ENCODE data around the gene ADAM10.

Gene ADAM10

DNA sequence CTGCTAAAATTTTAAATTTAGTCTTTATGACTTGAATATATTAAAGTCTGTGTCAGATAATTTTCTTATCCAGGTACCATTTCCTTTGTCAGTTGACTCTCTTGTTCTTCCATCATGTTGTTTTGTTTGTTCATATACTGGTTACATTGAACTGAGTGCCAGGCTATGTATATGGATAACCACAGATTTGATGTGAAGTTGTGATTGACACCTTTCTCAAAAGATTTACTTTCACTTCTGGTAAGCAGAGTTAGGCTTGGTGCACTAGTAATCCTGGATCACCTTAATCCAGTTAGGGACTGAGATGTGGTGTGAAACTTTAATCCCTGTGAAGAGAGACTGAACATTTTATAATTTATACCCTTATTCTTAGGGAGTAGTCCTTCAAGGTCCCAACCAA is 99.4 kb downstream of the ADAM10 start:
- H3K18ac ChIP-seq (ENCODE audit: low read length), result no peak overlapping the region
- H3K14ac ChIP-seq (ENCODE audit: low read length), result no peak overlapping the region
- no peak overlapping the region for H3K4me2 ChIP-seq (ENCODE audit: insufficient read depth, low read length, poor library complexity, severe bottlenecking)
- H3K9ac ChIP-seq (ENCODE audit: low read depth, low read length, poor library complexity), result no peak overlapping the region
- H4K91ac ChIP-seq (ENCODE audit: low read depth, low read length, poor library complexity), result no peak overlapping the region
- H3K4ac ChIP-seq (ENCODE audit: low read length), result no peak overlapping the region
- H2BK12ac ChIP-seq (ENCODE audit: low read length), result no peak overlapping the region
- H3K27ac ChIP-seq (replicated peaks; ENCODE audit: low read length), result no peak overlapping the region
- H3K23ac ChIP-seq (ENCODE audit: low read depth, low read length, poor library complexity), result no peak overlapping the region
- H2BK120ac ChIP-seq (ENCODE audit: low read depth, low read length), result no peak overlapping the region
- H3K4me3 ChIP-seq (ENCODE audit: low read length in 2 of 2), result no peak overlapping the region
- no peak overlapping the region for H2BK5ac ChIP-seq (ENCODE audit: low read length)
- H2AFZ ChIP-seq (ENCODE audit: low read length), result no peak overlapping the region
- no peak overlapping the region for H2BK15ac ChIP-seq (ENCODE audit: low read length)
- no peaks in the 10 kb centered on the region for H3K27me3 ChIP-seq (ENCODE audit: control insufficient read depth in 3 of 3, insufficient read depth in 3 of 3, low read depth in 1 of 3, low read length in 3 of 3)
- H4K8ac ChIP-seq (ENCODE audit: low read depth, low read length), result no peak overlapping the region
- DNase-seq (ENCODE audit: low spot score), result no peak
- H3K4me1 ChIP-seq (ENCODE audit: control insufficient read depth in 2 of 2, insufficient read depth in 1 of 2, low read depth in 1 of 2, low read length in 2 of 2), result no peaks in the 10 kb centered on the region
- H3K79me1 ChIP-seq (ENCODE audit: low read depth, low read length), result no peaks in the 10 kb centered on the region
- no peak overlapping the region for H2AK5ac ChIP-seq (ENCODE audit: low read depth, low read length)
- no peaks in the 10 kb centered on the region for H3K9me3 ChIP-seq (replicated peaks in 1 of 2; ENCODE audit: control insufficient read depth in 2 of 2, insufficient read depth in 1 of 2, low read depth in 1 of 2, low read length in 2 of 2)
- peaks cover 2 to 46% of the 10 kb centered on the region in 2 donors for H3K36me3 ChIP-seq (replicated peaks in 1 of 2; ENCODE audit: control insufficient read depth in 2 of 2, insufficient read depth in 2 of 2, low read length in 2 of 2)

DNA sequence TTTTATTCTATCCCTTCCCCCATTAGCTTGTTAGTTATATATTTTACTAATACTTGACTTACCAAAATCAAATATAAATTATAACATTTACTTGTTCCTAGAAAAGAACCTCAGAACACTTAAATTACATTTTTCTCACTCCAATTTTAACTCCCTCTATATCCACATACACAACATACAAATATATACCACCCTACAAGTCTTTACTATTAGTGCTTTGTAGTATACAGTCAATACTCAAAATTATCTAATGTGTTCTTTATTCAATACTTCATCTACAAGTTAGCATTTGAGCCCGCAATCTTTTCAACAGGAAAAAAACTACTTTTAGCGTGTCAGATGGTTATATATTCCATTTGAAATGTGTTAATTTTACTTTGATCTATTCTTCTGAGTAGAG is 100.3 kb downstream of the ADAM10 start:
- WGBS, 2 donors (ENCODE audit: extremely low coverage in 2 of 2, insufficient read length in 2 of 2, insufficient replicate concordance in 1 of 2), result no CpG with 5 or more reads among the region's 2 CpGs
- peaks cover 1 to 41% of the 10 kb centered on the region in 2 donors for H3K36me3 ChIP-seq (replicated peaks in 1 of 2; ENCODE audit: control insufficient read depth in 2 of 2, insufficient read depth in 2 of 2, low read length in 2 of 2)

DNA sequence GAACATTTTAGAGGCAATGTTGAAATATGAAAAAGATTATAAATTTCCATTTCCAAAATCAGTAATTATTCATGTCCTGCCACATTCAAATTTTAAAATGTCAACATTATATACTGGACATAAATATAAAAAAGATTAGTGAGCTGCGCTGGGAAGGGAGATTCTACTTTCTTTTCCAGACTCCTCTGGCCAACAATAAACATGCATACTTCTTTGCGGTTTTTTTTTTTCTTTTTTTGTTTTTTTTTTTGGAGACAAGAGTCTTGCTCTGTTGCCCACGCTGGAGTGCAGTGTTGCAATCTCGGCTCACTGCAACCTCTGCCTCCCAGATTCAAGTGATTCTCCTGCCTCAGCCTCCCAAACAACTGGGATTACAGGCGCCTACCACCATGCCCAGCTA is 105.5 kb downstream of the ADAM10 start:
- Histone ChIP-seq H4K8ac (ENCODE audit: low read depth, low read length) (no peak overlapping the region), H3K27ac (replicated peaks; ENCODE audit: low read length) (no peak overlapping the region), H2BK12ac (ENCODE audit: low read length) (no peak overlapping the region), H3K9ac (ENCODE audit: low read depth, low read length, poor library complexity) (no peak overlapping the region), H3K4me1 (ENCODE audit: control insufficient read depth in 2 of 2, insufficient read depth in 1 of 2, low read depth in 1 of 2, low read length in 2 of 2) (no peaks in the 10 kb centered on the region), H4K91ac (ENCODE audit: low read depth, low read length, poor library complexity) (no peak overlapping the region), H3K23ac (ENCODE audit: low read depth, low read length, poor library complexity) (no peak overlapping the region), H3K4me2 (ENCODE audit: insufficient read depth, low read length, poor library complexity, severe bottlenecking) (no peak overlapping the region), H3K4me3 (ENCODE audit: low read length in 2 of 2) (no peak overlapping the region), H2AFZ (ENCODE audit: low read length) (no peak overlapping the region), H3K14ac (ENCODE audit: low read length) (no peak overlapping the region), H2AK5ac (ENCODE audit: low read depth, low read length) (no peak overlapping the region), H3K18ac (ENCODE audit: low read length) (no peak overlapping the region), H2BK120ac (ENCODE audit: low read depth, low read length) (no peak overlapping the region), H2BK15ac (ENCODE audit: low read length) (no peak overlapping the region), H3K36me3 (replicated peaks in 1 of 2; ENCODE audit: control insufficient read depth in 2 of 2, insufficient read depth in 2 of 2, low read length in 2 of 2) (peaks cover 2 to 74% of the 10 kb centered on the region in 2 donors), H3K9me3 (replicated peaks in 1 of 2; ENCODE audit: control insufficient read depth in 2 of 2, insufficient read depth in 1 of 2, low read depth in 1 of 2, low read length in 2 of 2) (no peaks in the 10 kb centered on the region), H3K27me3 (ENCODE audit: control insufficient read depth in 3 of 3, insufficient read depth in 3 of 3, low read depth in 1 of 3, low read length in 3 of 3) (no peaks in the 10 kb centered on the region), H2BK5ac (ENCODE audit: low read length) (no peak overlapping the region), H3K4ac (ENCODE audit: low read length) (no peak overlapping the region), H3K79me1 (ENCODE audit: low read depth, low read length) (no peaks in the 10 kb centered on the region)
- DNase-seq (ENCODE audit: low spot score), result no peak
- WGBS, 2 donors (ENCODE audit: extremely low coverage in 2 of 2, insufficient read length in 2 of 2, insufficient replicate concordance in 1 of 2), result no CpG with 5 or more reads among the region's 5 CpGs

More for the DNA sequence above, 100.3 kb downstream of the ADAM10 start:
- no peak for DNase-seq (ENCODE audit: low spot score)
- no peak overlapping the region for H3K4me2 ChIP-seq (ENCODE audit: insufficient read depth, low read length, poor library complexity, severe bottlenecking)
- no peak overlapping the region for H3K23ac ChIP-seq (ENCODE audit: low read depth, low read length, poor library complexity)
- H2BK15ac ChIP-seq (ENCODE audit: low read length), result no peak overlapping the region
- no peak overlapping the region for H3K4ac ChIP-seq (ENCODE audit: low read length)
- no peak overlapping the region for H2AFZ ChIP-seq (ENCODE audit: low read length)
- H3K27me3 ChIP-seq (ENCODE audit: control insufficient read depth in 3 of 3, insufficient read depth in 3 of 3, low read depth in 1 of 3, low read length in 3 of 3), result no peaks in the 10 kb centered on the region
- H3K18ac ChIP-seq (ENCODE audit: low read length), result no peak overlapping the region
- no peak overlapping the region for H2BK5ac ChIP-seq (ENCODE audit: low read length)
- H2BK12ac ChIP-seq (ENCODE audit: low read length), result no peak overlapping the region
- H4K8ac ChIP-seq (ENCODE audit: low read depth, low read length), result no peak overlapping the region
- no peak overlapping the region for H3K4me3 ChIP-seq (ENCODE audit: low read length in 2 of 2)
- H3K14ac ChIP-seq (ENCODE audit: low read length), result no peak overlapping the region
- H3K27ac ChIP-seq (replicated peaks; ENCODE audit: low read length), result no peak overlapping the region
- H3K79me1 ChIP-seq (ENCODE audit: low read depth, low read length), result no peaks in the 10 kb centered on the region
- no peak overlapping the region for H2BK120ac ChIP-seq (ENCODE audit: low read depth, low read length)
- H3K9me3 ChIP-seq (replicated peaks in 1 of 2; ENCODE audit: control insufficient read depth in 2 of 2, insufficient read depth in 1 of 2, low read depth in 1 of 2, low read length in 2 of 2), result no peaks in the 10 kb centered on the region
- H3K4me1 ChIP-seq (ENCODE audit: control insufficient read depth in 2 of 2, insufficient read depth in 1 of 2, low read depth in 1 of 2, low read length in 2 of 2), result no peaks in the 10 kb centered on the region
- H2AK5ac ChIP-seq (ENCODE audit: low read depth, low read length), result no peak overlapping the region
- no peak overlapping the region for H4K91ac ChIP-seq (ENCODE audit: low read depth, low read length, poor library complexity)
- H3K9ac ChIP-seq (ENCODE audit: low read depth, low read length, poor library complexity), result no peak overlapping the region

DNA sequence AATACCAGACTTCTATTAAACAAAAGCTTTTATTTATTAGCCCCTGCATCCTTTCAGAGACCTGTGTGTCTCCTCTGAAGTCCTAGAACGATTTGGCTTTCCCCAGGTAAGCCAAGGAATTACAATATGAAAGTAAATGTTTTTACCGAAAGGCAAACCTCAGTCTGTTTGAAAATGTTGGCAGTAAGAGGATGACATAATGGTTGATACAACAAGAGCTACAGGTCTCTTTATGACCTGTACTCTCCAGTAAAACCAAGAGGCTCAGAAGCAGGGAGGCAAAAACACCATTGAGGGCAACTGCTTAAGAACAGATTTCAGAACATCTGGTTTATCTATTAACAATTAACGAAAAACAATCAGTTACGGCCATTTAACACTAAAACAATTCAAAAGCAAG is 107.8 kb downstream of the ADAM10 start:
- Histone ChIP-seq H2BK12ac (ENCODE audit: low read length) (no peak overlapping the region), H3K9ac (ENCODE audit: low read depth, low read length, poor library complexity) (no peak overlapping the region), H4K91ac (ENCODE audit: low read depth, low read length, poor library complexity) (no peak overlapping the region), H3K18ac (ENCODE audit: low read length) (no peak overlapping the region), H3K27me3 (ENCODE audit: control insufficient read depth in 3 of 3, insufficient read depth in 3 of 3, low read depth in 1 of 3, low read length in 3 of 3) (no peaks in the 10 kb centered on the region), H2BK120ac (ENCODE audit: low read depth, low read length) (no peak overlapping the region), H3K4ac (ENCODE audit: low read length) (no peak overlapping the region), H3K36me3 (replicated peaks in 1 of 2; ENCODE audit: control insufficient read depth in 2 of 2, insufficient read depth in 2 of 2, low read length in 2 of 2) (peaks cover 2 to 84% of the 10 kb centered on the region in 2 donors), H2BK5ac (ENCODE audit: low read length) (no peak overlapping the region), H3K9me3 (replicated peaks in 1 of 2; ENCODE audit: control insufficient read depth in 2 of 2, insufficient read depth in 1 of 2, low read depth in 1 of 2, low read length in 2 of 2) (no peaks in the 10 kb centered on the region), H3K4me3 (ENCODE audit: low read length in 2 of 2) (no peak overlapping the region), H3K14ac (ENCODE audit: low read length) (no peak overlapping the region), H2BK15ac (ENCODE audit: low read length) (no peak overlapping the region), H4K8ac (ENCODE audit: low read depth, low read length) (no peak overlapping the region), H3K23ac (ENCODE audit: low read depth, low read length, poor library complexity) (no peak overlapping the region), H3K4me2 (ENCODE audit: insufficient read depth, low read length, poor library complexity, severe bottlenecking) (no peak overlapping the region), H2AFZ (ENCODE audit: low read length) (no peak overlapping the region), H3K27ac (replicated peaks; ENCODE audit: low read length) (no peak overlapping the region), H2AK5ac (ENCODE audit: low read depth, low read length) (no peak overlapping the region), H3K79me1 (ENCODE audit: low read depth, low read length) (no peaks in the 10 kb centered on the region), H3K4me1 (ENCODE audit: control insufficient read depth in 2 of 2, insufficient read depth in 1 of 2, low read depth in 1 of 2, low read length in 2 of 2) (no peaks in the 10 kb centered on the region)
- DNase-seq (ENCODE audit: low spot score), result no peak
- no CpG with 5 or more reads among the region's 4 CpGs for WGBS, 2 donors (ENCODE audit: extremely low coverage in 2 of 2, insufficient read length in 2 of 2, insufficient replicate concordance in 1 of 2)
